SU-DHL-6 (cell line): ENCODE measurements around the gene ZFHX2.

ENCODE experiments used
- H2AFZ ChIP-seq: fragments of 200-600 bp; sonication (generic); 2 replicates; pipeline ENCODE4 v1.6.1; 2014; ENCODE audit warnings: low read depth, mild to moderate bottlenecking, moderate library complexity, mixed read lengths, antibody characterized with exemption, low read length; ENCODE audit not compliant: severe bottlenecking
- H3F3A ChIP-seq: fragments of 200-600 bp; shearing (Covaris generic); 2 replicates; pipeline ENCODE4 v1.6.0; 2016; ENCODE audit warnings: antibody characterized with exemption, mild to moderate bottlenecking; ENCODE audit not compliant: insufficient read depth
- H3K27ac ChIP-seq: fragments of 200-600 bp; sonication (generic); 2 replicates; pipeline ENCODE4 v1.5.1; 2016; ENCODE audit warnings: low read depth, mild to moderate bottlenecking, low read length, moderate library complexity, mixed read lengths
- H3K27me3 ChIP-seq: fragments of 200-600 bp; sonication (generic), shearing (Covaris generic); 2 replicates; pipeline ENCODE4 v1.6.0; 2014; ENCODE audit warnings: mild to moderate bottlenecking, low read length
- H3K36me3 ChIP-seq: fragments of 200-600 bp; sonication (generic); 2 replicates; pipeline ENCODE4 v1.6.1; 2014; ENCODE audit warnings: mild to moderate bottlenecking, low read length, mixed read lengths
- H3K4me2 ChIP-seq: fragments of 300-600, 200-600 bp; shearing (Covaris generic), sonication (generic); 2 replicates; pipeline ENCODE4 v1.6.0; 2014; ENCODE audit warnings: low read length, low read depth, mild to moderate bottlenecking; ENCODE audit not compliant: poor library complexity, severe bottlenecking
- H3K4me3 ChIP-seq: fragments of 200-600 bp; sonication (generic); 2 replicates; pipeline ENCODE4 v1.5.1; 2014; ENCODE audit warnings: antibody characterized with exemption, low read length, mild to moderate bottlenecking, mixed read lengths; ENCODE audit not compliant: insufficient read depth, poor library complexity, severe bottlenecking
- H3K79me2 ChIP-seq: fragments of 200-600 bp; sonication (generic); 2 replicates; pipeline ENCODE4 v1.6.1; 2014; ENCODE audit warnings: mild to moderate bottlenecking, low read length, moderate library complexity; ENCODE audit not compliant: insufficient read depth
- H3K9ac ChIP-seq: fragments of 200-600 bp; sonication (generic); 2 replicates; pipeline ENCODE4 v1.7.0; 2014; ENCODE audit warnings: mild to moderate bottlenecking, low read length
- H3K9me2 ChIP-seq: fragments of 200-600 bp; sonication (generic); replicated peaks from 2 replicates; pipeline ENCODE4 v1.6.1; 2014; ENCODE audit warnings: low read length; ENCODE audit not compliant: insufficient read depth
- H3K9me3 ChIP-seq: fragments of 200-600 bp; sonication (generic); 2 replicates; pipeline ENCODE4 v1.6.1; 2014; ENCODE audit warnings: low read length, mixed read lengths; ENCODE audit not compliant: insufficient read depth
- H4K20me1 ChIP-seq: fragments of 200-600 bp; sonication (generic); 2 replicates; pipeline ENCODE4 v1.6.1; 2014; ENCODE audit warnings: low read depth, mild to moderate bottlenecking, antibody characterized with exemption, low read length, moderate library complexity, mixed read lengths
- CTCF ChIP-seq: fragments of 200-600 bp; sonication (generic); IDR thresholded peaks from one replicate; pipeline ENCODE4 v1.5.1; 2017; ENCODE audit warnings: antibody characterized with exemption, mild to moderate bottlenecking, low read length, moderate library complexity; ENCODE audit not compliant: insufficient read depth, poor library complexity, severe bottlenecking
- EZH2phosphoT487 ChIP-seq: fragments of 200-600 bp; sonication (generic), shearing (Covaris generic); conservative IDR thresholded peaks from 2 replicates; pipeline ENCODE4 v1.6.1; 2018; ENCODE audit warnings: mild to moderate bottlenecking, antibody characterized with exemption, low read length, moderate library complexity, mixed read lengths

Gene ZFHX2

GRCh38 chr14:23579739-23580138 lies 28.2 kb upstream of the ZFHX2 start:
- no peaks in the 10 kb centered on the region for H3K9me3 ChIP-seq
- H2AFZ ChIP-seq = no peak overlapping the region
- no peaks in the 10 kb centered on the region for H3K27me3 ChIP-seq
- no peak overlapping the region for H3K27ac ChIP-seq
- H3K79me2 ChIP-seq = no peaks in the 10 kb centered on the region
- no peaks in the 10 kb centered on the region for H4K20me1 ChIP-seq
- TF ChIP-seq EZH2phosphoT487 (no peak), CTCF (no peak)
- H3K4me2 ChIP-seq = no peak overlapping the region
- H3K4me3 ChIP-seq = no peak overlapping the region
- no peaks in the 10 kb centered on the region for H3F3A ChIP-seq
- H3K9me2 ChIP-seq = no peaks in the 10 kb centered on the region
- H3K9ac ChIP-seq = no peak overlapping the region
- H3K36me3 ChIP-seq = no peaks in the 10 kb centered on the region

- TF ChIP-seq CTCF (no peak), EZH2phosphoT487 (no peak)
- Histone ChIP-seq H3K9me3 (no peaks in the 10 kb centered on the region), H3K9ac (no peak overlapping the region), H3F3A (no peaks in the 10 kb centered on the region), H3K27ac (no peak overlapping the region), H3K27me3 (no peaks in the 10 kb centered on the region), H3K4me2 (no peak overlapping the region), H2AFZ (no peak overlapping the region), H3K36me3 (no peaks in the 10 kb centered on the region), H3K79me2 (no peaks in the 10 kb centered on the region), H3K4me3 (no peak overlapping the region), H3K9me2 (no peaks in the 10 kb centered on the region), H4K20me1 (no peaks in the 10 kb centered on the region)
These were observed 27.7 kb upstream of the ZFHX2 start for GRCh38 chr14:23579311-23579630.

- no peaks in the 10 kb centered on the region for H3K79me2 ChIP-seq
- no peaks in the 10 kb centered on the region for H4K20me1 ChIP-seq
- no peak for TF ChIP-seq EZH2phosphoT487
- no peak for TF ChIP-seq CTCF
- H3K9me2 ChIP-seq = no peaks in the 10 kb centered on the region
- no peaks in the 10 kb centered on the region for H3K27me3 ChIP-seq
- no peak within 1 kb of the TSS for H3K9ac ChIP-seq
- no peaks in the 10 kb centered on the region for H3F3A ChIP-seq
- H2AFZ ChIP-seq = no peak within 1 kb of the TSS
- H3K4me2 ChIP-seq = no peak within 1 kb of the TSS
- H3K4me3 ChIP-seq = no peak within 1 kb of the TSS
- H3K27ac ChIP-seq = no peak within 1 kb of the TSS
- no peaks in the 10 kb centered on the region for H3K36me3 ChIP-seq
- no peaks in the 10 kb centered on the region for H3K9me3 ChIP-seq
These were observed 27.2 kb upstream of the ZFHX2 start, which contains the start of gene JPH4 for GRCh38 chr14:23578560-23579310. Gene JPH4, minus strand, starts transcription at chr14:23578790. Its CDS starts 1,337 bp downstream, at chr14:23577453.
